Fibroblast of peridontal ligament (primary cell): ENCODE results near the gene RBP5.

ENCODE experiments used
- DNase-seq: peaks from one replicate; pipeline ENCODE4 v3.0.0-alpha.2; 2010; ENCODE audit errors: extremely low read depth

RBP5 gene

GRCh38 chr12:7128681-7129286, at the start of gene RBP5:
RBP5 (minus strand) TSS chr12:7128889; CDS start chr12:7128775, 114 bp downstream.
- no peak for DNase-seq

- no peak for DNase-seq
These were observed 49.8 kb upstream of the RBP5 start for GRCh38 chr12:7178481-7178880.

GRCh38 chr12:7176595-7176994, 47.9 kb upstream of the RBP5 start:
- DNase-seq, result no peak

GRCh38 chr12:7175493-7175892, 46.8 kb upstream of the RBP5 start:
- peak; percentile 17 for DNase-seq

- no peak for DNase-seq
These were observed 43.2 kb upstream of the RBP5 start for GRCh38 chr12:7171854-7172253.

GRCh38 chr12:7169951-7170350, 41.3 kb upstream of the RBP5 start:
- no peak for DNase-seq

GRCh38 chr12:7162691-7163114, 34.0 kb upstream of the RBP5 start:
- DNase-seq, result no peak

GRCh38 chr12:7161811-7162210, 33.1 kb upstream of the RBP5 start:
- DNase-seq, result peak; percentile 74

GRCh38 chr12:7161327-7161726, 32.6 kb upstream of the RBP5 start:
- no peak for DNase-seq

GRCh38 chr12:7160183-7160582, 31.5 kb upstream of the RBP5 start:
- no peak for DNase-seq

GRCh38 chr12:7158781-7159609, 30.3 kb upstream of the RBP5 start:
- DNase-seq, result no peak

- DNase-seq, result no peak
These were observed 28.7 kb upstream of the RBP5 start for GRCh38 chr12:7157391-7157790.

GRCh38 chr12:7156259-7157197, 27.8 kb upstream of the RBP5 start:
- DNase-seq, result no peak

- DNase-seq, result no peak
These were observed 26.9 kb upstream of the RBP5 start for GRCh38 chr12:7155471-7156034.

GRCh38 chr12:7154901-7155470, 26.3 kb upstream of the RBP5 start:
- no peak for DNase-seq

GRCh38 chr12:7154042-7154441, 25.4 kb upstream of the RBP5 start:
- no peak for DNase-seq

GRCh38 chr12:7152818-7153217, 24.1 kb upstream of the RBP5 start:
- DNase-seq, result no peak

- DNase-seq, result no peak
These were observed 22.8 kb upstream of the RBP5 start for GRCh38 chr12:7151532-7151931.

- no peak for DNase-seq
These were observed 22.2 kb upstream of the RBP5 start for GRCh38 chr12:7150841-7151240.

- DNase-seq, result no peak
These were observed 21.7 kb upstream of the RBP5 start for GRCh38 chr12:7150356-7150755.

GRCh38 chr12:7146906-7147305, 18.2 kb upstream of the RBP5 start:
- no peak for DNase-seq

- DNase-seq, result no peak
These were observed 17.5 kb upstream of the RBP5 start for GRCh38 chr12:7146228-7146627.
